GM12878 (cell line): ENCODE measurements around the gene PDE6D. TPM values are rescaled to one million over a fixed set of nuclear protein-coding genes. Genes with fewer than 3 reads are reported as not detected.

Source experiments
- ATAC-seq: fragments of 200-7000 bp; cut with Tn5 transposase; 3 replicates; pipeline ENCODE4 v1.9.1; 2020; ENCODE audit warnings: mild to moderate bottlenecking, moderate library complexity
- BruUV-seq: library from RNA; stranded (reverse); fragments of 400-500 nt; replicated peaks from 2 replicates; lab custom pipeline; 2021; lab: Mats Ljungman, UMichigan
- CTCF ChIA-PET: fragments of 300-600 bp; sonication (Branson Sonifier 250); formaldehyde crosslinking; extraction: SDS; loops from one replicate; lab custom pipeline; 2021; ENCODE audit warnings: inconsistent platforms; lab: Yijun Ruan, JAX
- POLR2A ChIA-PET: fragments of 350-600 bp; formaldehyde crosslinking; extraction: SDS; loops from one replicate; lab custom pipeline; 2021; ENCODE audit warnings: inconsistent platforms; lab: Charles Lee
- RAD21 ChIA-PET: fragments of 300-600 bp; sonication (Branson Sonifier 250); formaldehyde crosslinking; loops from one replicate; lab custom pipeline; 2023; ENCODE audit warnings: antibody characterized with exemption; ENCODE audit not compliant: unreplicated experiment; lab: Charles Lee
- SMC1A ChIA-PET: fragments of 300-600 bp; sonication (Branson Sonifier 250); formaldehyde crosslinking; loops from one replicate; lab custom pipeline; 2023; ENCODE audit not compliant: unreplicated experiment, uncharacterized antibody; lab: Charles Lee
- DNase-seq: peaks from one replicate; pipeline ENCODE4 v3.0.0-alpha.2; 2011; ENCODE audit warnings: low read depth, low spot score
- FAIRE-seq: peaks from 3 replicates; lab custom pipeline; 2011; peaks lifted over from hg19 to GRCh38; lab: Jason Lieb, UNC
- H2AFZ ChIP-seq: 2 replicates; pipeline ENCODE4 v1.6.0; 2011; ENCODE audit warnings: low read depth, low read length, control low read depth; ENCODE audit not compliant: control insufficient read depth
- H3K27ac ChIP-seq: 2 replicates; pipeline ENCODE4 v1.5.1; 2011; ENCODE audit warnings: control low read depth; ENCODE audit not compliant: control insufficient read depth, insufficient read depth
- H3K27me3 ChIP-seq, 2 experiments: replicated peaks in 1 of 2; 2 replicates each; pipeline versions ENCODE4 v1.6.0 to v1.6.1; 2011; ENCODE audit warnings: low read length in 1 of 2; ENCODE audit not compliant: control insufficient read depth in 2 of 2, insufficient read depth in 2 of 2
- H3K36me3 ChIP-seq, 2 experiments: 2 replicates each; pipeline ENCODE4 v1.5.1; 2011; ENCODE audit warnings: low read length in 1 of 2; ENCODE audit not compliant: control insufficient read depth in 2 of 2, insufficient read depth in 2 of 2
- H3K4me1 ChIP-seq: 2 replicates; pipeline ENCODE4 v1.6.1; 2011; ENCODE audit warnings: mild to moderate bottlenecking, low read length, moderate library complexity, mixed read lengths; ENCODE audit not compliant: control insufficient read depth, insufficient read depth
- H3K4me2 ChIP-seq: 2 replicates; pipeline ENCODE4 v1.6.0; 2011; ENCODE audit warnings: control low read depth; ENCODE audit not compliant: control insufficient read depth, insufficient read depth
- H3K4me3 ChIP-seq: fragments of 200-600 bp; sonication (generic); 2 replicates; pipeline ENCODE4 v1.5.1; 2016
- H3K79me2 ChIP-seq: 2 replicates; pipeline ENCODE4 v1.6.0; 2011; ENCODE audit warnings: low read length; ENCODE audit not compliant: control insufficient read depth, insufficient read depth
- H3K9ac ChIP-seq: 2 replicates; pipeline ENCODE4 v1.8.0; 2011; ENCODE audit warnings: low read length, control low read depth, mixed read lengths; ENCODE audit not compliant: control insufficient read depth, insufficient read depth
- H3K9me3 ChIP-seq: replicated peaks from 3 replicates; pipeline ENCODE4 v1.5.1; 2011; ENCODE audit warnings: mild to moderate bottlenecking, low read length; ENCODE audit not compliant: control insufficient read depth, insufficient read depth
- H4K20me1 ChIP-seq: 2 replicates; pipeline ENCODE4 v1.6.0; 2011; ENCODE audit not compliant: control insufficient read depth, insufficient read depth
- ASH2L ChIP-seq: fragments of 300-600, 200-600 bp; sonication (generic); IDR thresholded peaks from 2 replicates; pipeline ENCODE4 v1.6.1; 2017; ENCODE audit warnings: low read depth, mild to moderate bottlenecking, borderline replicate concordance
- BCL3 ChIP-seq: IDR thresholded peaks from 2 replicates; pipeline ENCODE4 v1.6.1; 2011; ENCODE audit warnings: borderline replicate concordance, low read depth, mild to moderate bottlenecking, moderate library complexity, low read length; ENCODE audit not compliant: insufficient read depth, poor library complexity, severe bottlenecking
- CREB1 ChIP-seq: IDR thresholded peaks from 2 replicates; pipeline ENCODE4 v1.6.1; 2012; ENCODE audit warnings: low read depth, mild to moderate bottlenecking, inconsistent platforms
- E2F8 ChIP-seq: fragments of 450-650 bp; IDR thresholded peaks from 2 replicates; pipeline ENCODE4 v1.6.1; 2018; ENCODE audit warnings: mild to moderate bottlenecking, low read depth, moderate library complexity; ENCODE audit not compliant: partially characterized antibody
- EGR1 ChIP-seq, 2 experiments: IDR thresholded peaks; 1 replicate in 1 of 2; 2 replicates in 1 of 2; pipeline ENCODE4 v1.6.1; 2011 to 2012; ENCODE audit warnings: low read depth in 2 of 2, low read length in 2 of 2, borderline replicate concordance in 1 of 2, mild to moderate bottlenecking in 1 of 2, moderate library complexity in 1 of 2
- EZH2 ChIP-seq: IDR thresholded peaks from 2 replicates; pipeline ENCODE4 v1.6.1; 2012; ENCODE audit warnings: low read depth, mild to moderate bottlenecking, control low read depth, inconsistent platforms, low read length, borderline replicate concordance; ENCODE audit not compliant: control insufficient read depth
- IRF4 ChIP-seq: IDR thresholded peaks from 2 replicates; pipeline ENCODE4 v1.6.1; 2011; ENCODE audit warnings: low read depth, low read length
- MYB ChIP-seq: fragments of 150-350 bp; IDR thresholded peaks from 2 replicates; pipeline ENCODE4 v1.6.1; 2014; ENCODE audit warnings: mild to moderate bottlenecking, low read depth, low read length, borderline replicate concordance
- MYC ChIP-seq: IDR thresholded peaks from 2 replicates; pipeline ENCODE4 v1.6.1; 2011; ENCODE audit warnings: mild to moderate bottlenecking, low read length, moderate library complexity, inconsistent platforms; ENCODE audit not compliant: insufficient read depth, insufficient replicate concordance, insufficient read length, severe bottlenecking
- PAX8 ChIP-seq: fragments of 450-650 bp; IDR thresholded peaks from 2 replicates; pipeline ENCODE4 v1.6.1; 2017; ENCODE audit warnings: mild to moderate bottlenecking, moderate library complexity
- RCOR1 ChIP-seq: conservative IDR thresholded peaks from 2 replicates; pipeline ENCODE4 v1.6.1; 2012; ENCODE audit warnings: low read depth, low read length, improper control_type of control experiment
- SIN3A ChIP-seq: IDR thresholded peaks from 2 replicates; pipeline ENCODE4 v1.6.1; 2012; ENCODE audit warnings: low read depth, low read length, improper control_type of control experiment
- SMAD1 ChIP-seq: fragments of 450-650 bp; IDR thresholded peaks from 2 replicates; pipeline ENCODE4 v1.6.1; 2018; ENCODE audit warnings: mild to moderate bottlenecking, low read depth; ENCODE audit not compliant: partially characterized antibody
- SREBF1 ChIP-seq: IDR thresholded peaks from 2 replicates; pipeline ENCODE4 v1.6.1; 2012; ENCODE audit warnings: mild to moderate bottlenecking, low read length
- SRF ChIP-seq, 2 experiments: IDR thresholded peaks; 2 replicates each; pipeline ENCODE4 v1.6.1; 2011; ENCODE audit warnings: low read depth in 2 of 2, low read length in 2 of 2, mild to moderate bottlenecking in 1 of 2, moderate library complexity in 1 of 2
- SUZ12 ChIP-seq: fragments of 200-600 bp; sonication (generic); IDR thresholded peaks from one replicate; pipeline ENCODE4 v1.6.1; 2018; ENCODE audit warnings: antibody characterized with exemption, mild to moderate bottlenecking; ENCODE audit not compliant: unreplicated experiment
- ZNF622 ChIP-seq: fragments of 450-650 bp; IDR thresholded peaks from 2 replicates; pipeline ENCODE4 v1.6.1; 2017; ENCODE audit warnings: mild to moderate bottlenecking, inconsistent platforms
- WGBS: methylation state at CpG from one replicate; pipeline ENCODE4 v1.1.6; 2016; ENCODE audit warnings: low lambda C conversion rate; ENCODE audit not compliant: insufficient replicate concordance, insufficient coverage; ENCODE audit errors: missing lambda C conversion rate; 5-methylcytosine and 5-hydroxymethylcytosine counted together
- in situ Hi-C: fragments of 300-500 bp; cut with MboI; formaldehyde crosslinking; loops from 9 replicates; pipeline ENCODE4 v1.14.3; 2018; ENCODE audit warnings: mixed read lengths
- intact Hi-C: fragments of 100-400 bp; cut with micrococcal nuclease; formaldehyde crosslinking; loops from one replicate; pipeline ENCODE4 v1.14.2; 2022; ENCODE audit not compliant: unreplicated experiment
- polyA plus RNA-seq, 11 experiments: library from polyadenylated mRNA; depleted of rRNA in 4 of 11; unstranded in 6 of 11; stranded (reverse) in 5 of 11; fragments of >200 nt; fragmentation: Nextera tagmentation in 4 of 11; fragmentation: Illumina TruSeq in 1 of 11; extraction: Ambion mirVana in 4 of 11; extraction: Trizol in 1 of 11; gene quantifications; 1 replicate in 1 of 11; 2 replicates in 10 of 11; pipeline versions ENCODE4 v1.2.1 to v1.2.3, GENCODE V29; 2011 to 2016; ENCODE audit warnings: inconsistent platforms in 2 of 11, missing spikeins in 2 of 11, low read depth in 1 of 11
- total RNA-seq, 4 experiments: library from RNA; depleted of rRNA in 3 of 4; stranded (reverse); fragments of >200 nt in 3 of 4; fragmentation: Illumina TruSeq in 1 of 4; extraction: Trizol in 1 of 4; gene quantifications; 2 replicates each; pipeline versions ENCODE4 v1.2.1 to v1.2.3, GENCODE V29; 2013 to 2021

The PDE6D gene
- total and polyA plus RNA-seq, 10 of the 15 experiments (the other 5 are each of a cell fraction or from before 2014, with no cell fraction given) = 8.2 to 69.4 (median 56.2) TPM

- FAIRE-seq (no peak), DNase-seq (no peak), ATAC-seq (no peak)
- H3K9ac ChIP-seq = no peak overlapping the region
- intact Hi-C loops = no loop called here
- H2AFZ ChIP-seq = no peak overlapping the region
- ChIA-PET POLR2A (interaction anchor here (0.5 to 0.6 kb wide), 2 partner anchors 26 to 46 kb away, joined by 3 read pairs; no protein-coding TSS in a partner anchor), CTCF (interaction anchor here (1.8 kb wide), 1 partner anchor 44 kb away, joined by 6 read pairs; no protein-coding TSS in a partner anchor), SMC1A (interaction anchor here (1.0 to 1.8 kb wide), 3 partner anchors 8 to 43 kb away, joined by 4 read pairs; partner anchors contain the start of gene PDE6D), RAD21 (no interaction called here)
- H3K4me1 ChIP-seq = peaks cover 21% of the 10 kb centered on the region
- no peak overlapping the region for H3K4me3 ChIP-seq
- H3K9me3 ChIP-seq = no peaks in the 10 kb centered on the region
- H4K20me1 ChIP-seq = no peaks in the 10 kb centered on the region
- no TSS peak for BruUV-seq
- no peak overlapping the region for H3K27ac ChIP-seq
- H3K4me2 ChIP-seq = no peak overlapping the region
- no peak for TF ChIP-seq IRF4
- no peak for TF ChIP-seq EGR1 (IDR thresholded peaks at IDR 0.05; ENCODE audit: borderline replicate concordance in 1 of 2, low read depth in 2 of 2, low read length in 2 of 2)
- TF ChIP-seq MYB = no peak
- TF ChIP-seq EZH2 = no peak
- TF ChIP-seq MYC = no peak
- TF ChIP-seq RCOR1 = no peak
- no peak for TF ChIP-seq SIN3A
- TF ChIP-seq SRF (IDR thresholded peaks at IDR 0.05; ENCODE audit: low read depth in 2 of 2, low read length in 2 of 2) = no peak
- no peak for TF ChIP-seq SUZ12
- TF ChIP-seq E2F8 = no peak
- TF ChIP-seq PAX8 = no peak
- TF ChIP-seq SREBF1 = no peak
- no peak for TF ChIP-seq CREB1
- no peak for TF ChIP-seq SMAD1
- no peak for TF ChIP-seq ZNF622
- TF ChIP-seq BCL3 = no peak
- no peak for TF ChIP-seq ASH2L
- no peaks in the 10 kb centered on the region for H3K79me2 ChIP-seq
- in situ Hi-C loops = no loop called here
- H3K36me3 ChIP-seq = no peaks in the 10 kb centered on the region; a peak in 1 of 4 replicates
- no peaks in the 10 kb centered on the region for H3K27me3 ChIP-seq
- 88% methylated on average over 4 of the region's 4 CpGs for WGBS
Observed at GRCh38 chr2:231764760-231765159, 16.3 kb downstream of the PDE6D start.
